GM13976 (cell line): ENCODE data around the gene NUDT8.
"Not testable (repeated sequence)": the region's sequence is repeated elsewhere in the genome, so short reads cannot be mapped to it uniquely, and the experiment has no call there.

Experiments used
- DNase-seq: peaks from one replicate; pipeline ENCODE4 v3.0.0; 2012; ENCODE audit warnings: low spot score
- in situ Hi-C: fragments of 300-500 bp; cut with MboI; formaldehyde crosslinking; loops from one replicate; pipeline ENCODE4 v1.12.0; 2022; ENCODE audit warnings: low sequenced_read_pairs, mixed read lengths, inconsistent platforms; ENCODE audit not compliant: unreplicated experiment
- TF ChIP-seq, protein P1 (sequence below): IDR thresholded peaks from 2 replicates; pipeline ENCODE4 v1.5.1; 2012; ENCODE audit warnings: borderline replicate concordance, mild to moderate bottlenecking; ENCODE audit not compliant: insufficient read depth; ENCODE audit errors: extremely low read depth, missing control alignments, control extremely low read depth

NUDT8 gene

DNA sequence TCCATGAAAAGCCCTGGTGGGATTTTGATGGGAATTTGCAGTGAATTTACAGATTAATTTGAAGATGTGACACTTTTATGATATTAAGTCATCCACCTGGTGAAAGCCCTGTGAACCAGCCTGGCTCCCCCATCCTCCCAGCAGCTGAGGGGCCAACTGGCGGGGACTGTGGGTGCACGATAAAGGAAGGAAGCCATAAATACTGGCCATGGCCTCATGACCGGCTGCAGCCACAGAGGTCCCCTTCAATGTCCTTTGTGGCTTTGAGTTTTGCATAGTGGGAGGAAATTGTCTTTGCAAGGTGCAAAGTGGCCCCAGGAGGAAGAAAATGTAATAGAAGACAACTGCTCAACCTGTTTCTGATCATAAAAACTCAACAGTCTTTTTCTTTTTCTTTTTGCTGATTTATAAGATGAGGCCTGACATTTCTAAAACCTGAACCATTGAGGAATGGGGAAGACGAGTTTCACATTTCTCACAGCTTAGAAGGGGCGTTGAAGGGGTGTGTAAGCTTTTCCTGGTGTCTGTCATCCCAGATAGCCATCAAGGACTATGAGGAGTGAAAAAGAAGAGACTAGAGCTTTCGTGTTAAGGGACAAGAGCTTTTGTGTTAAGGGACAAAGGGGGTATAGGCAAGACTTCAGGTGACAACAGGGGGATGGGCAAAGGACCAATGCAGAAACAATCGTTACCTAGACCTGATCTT, 29.3 kb downstream of the NUDT8 start:
- peak; percentile 75 for DNase-seq
- in situ Hi-C loops, result no loop called here
- TF ChIP-seq, protein P1, sequence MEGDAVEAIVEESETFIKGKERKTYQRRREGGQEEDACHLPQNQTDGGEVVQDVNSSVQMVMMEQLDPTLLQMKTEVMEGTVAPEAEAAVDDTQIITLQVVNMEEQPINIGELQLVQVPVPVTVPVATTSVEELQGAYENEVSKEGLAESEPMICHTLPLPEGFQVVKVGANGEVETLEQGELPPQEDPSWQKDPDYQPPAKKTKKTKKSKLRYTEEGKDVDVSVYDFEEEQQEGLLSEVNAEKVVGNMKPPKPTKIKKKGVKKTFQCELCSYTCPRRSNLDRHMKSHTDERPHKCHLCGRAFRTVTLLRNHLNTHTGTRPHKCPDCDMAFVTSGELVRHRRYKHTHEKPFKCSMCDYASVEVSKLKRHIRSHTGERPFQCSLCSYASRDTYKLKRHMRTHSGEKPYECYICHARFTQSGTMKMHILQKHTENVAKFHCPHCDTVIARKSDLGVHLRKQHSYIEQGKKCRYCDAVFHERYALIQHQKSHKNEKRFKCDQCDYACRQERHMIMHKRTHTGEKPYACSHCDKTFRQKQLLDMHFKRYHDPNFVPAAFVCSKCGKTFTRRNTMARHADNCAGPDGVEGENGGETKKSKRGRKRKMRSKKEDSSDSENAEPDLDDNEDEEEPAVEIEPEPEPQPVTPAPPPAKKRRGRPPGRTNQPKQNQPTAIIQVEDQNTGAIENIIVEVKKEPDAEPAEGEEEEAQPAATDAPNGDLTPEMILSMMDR, result no peak

DNA sequence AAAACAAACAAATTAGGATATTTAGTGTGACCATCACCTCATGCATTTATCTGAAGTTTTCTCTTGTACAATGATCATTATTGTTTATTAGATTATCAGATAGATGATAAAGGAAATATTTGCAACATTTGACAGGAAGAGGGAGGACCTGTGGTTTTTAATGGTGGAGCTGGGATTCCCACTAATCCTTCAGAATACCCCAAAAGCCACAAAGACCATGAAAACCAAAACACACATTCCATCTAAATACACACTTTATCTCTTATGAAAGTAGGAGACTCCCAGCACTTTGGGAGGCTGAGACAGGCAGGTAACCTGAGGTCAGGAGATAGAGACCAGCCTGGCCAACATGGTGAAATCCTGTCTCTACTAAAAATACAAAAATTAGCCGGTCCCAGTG, 30.6 kb downstream of the NUDT8 start:
- TF ChIP-seq, protein P1, result no peak

GRCh38 chr11:67597963-67598362, 31.8 kb downstream of the NUDT8 start:
- in situ Hi-C loops, DNase-seq: not testable (repeated sequence)

More for the DNA sequence above, 30.6 kb downstream of the NUDT8 start:
- in situ Hi-C loops, result no loop called here
- no peak for DNase-seq

DNA sequence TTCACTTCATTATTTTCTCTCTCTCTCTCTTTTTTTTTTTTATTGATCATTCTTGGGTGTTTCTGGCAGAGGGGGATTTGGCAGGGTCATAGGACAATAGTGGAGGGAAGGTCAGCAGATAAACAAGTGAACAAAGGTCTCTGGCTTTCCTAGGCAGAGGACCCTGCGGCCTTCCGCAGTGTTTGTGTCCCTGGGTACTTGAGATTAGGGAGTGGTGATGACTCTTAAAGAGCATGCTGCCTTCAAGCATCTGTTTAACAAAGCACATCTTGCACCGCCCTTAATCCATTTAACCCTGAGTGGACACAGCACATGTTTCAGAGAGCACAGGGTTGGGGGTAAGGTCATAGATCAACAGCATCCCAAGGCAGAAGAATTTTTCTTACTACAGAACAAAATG, 32.3 kb downstream of the NUDT8 start:
- DNase-seq, in situ Hi-C loops: not testable (repeated sequence)

GRCh38 chr11:67596753-67597300, 32.9 kb downstream of the NUDT8 start:
- no peak for DNase-seq
- in situ Hi-C loops, result no loop called here
- TF ChIP-seq, protein P1, result no peak

GRCh38 chr11:67594480-67594879, 35.3 kb downstream of the NUDT8 start:
- no peak for DNase-seq
- in situ Hi-C loops, result no loop called here
- TF ChIP-seq, protein P1, result no peak

DNA sequence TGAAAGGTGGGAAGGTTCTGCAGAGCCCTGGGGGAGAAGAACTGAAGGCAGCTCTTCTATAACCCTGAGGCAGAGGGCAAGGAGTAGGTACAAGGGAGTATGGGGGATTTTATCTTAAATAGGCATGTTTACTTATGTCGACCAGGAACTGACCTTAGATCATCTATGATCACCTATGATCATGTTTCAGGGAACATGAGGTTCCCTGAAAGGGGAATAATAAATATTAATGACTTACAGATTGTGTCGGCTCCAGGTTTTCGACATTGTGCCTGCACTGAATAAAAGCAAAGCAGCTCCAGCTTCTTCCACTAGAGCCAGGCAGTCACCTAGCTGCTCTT, 36.2 kb downstream of the NUDT8 start:
- TF ChIP-seq, protein P1, result no peak
- no peak for DNase-seq
- in situ Hi-C loops, result no loop called here
